Peyer's patch (tissue), 4 donors: ENCODE results near the gene PALD1.

Experiments used
- POLR2A ChIP-seq, 2 donors: fragments of 450-650 bp; IDR thresholded peaks; one replicate each; pipeline ENCODE4 v1.5.1; 2017; ENCODE audit warnings: antibody characterized with exemption in 2 of 2, mild to moderate bottlenecking in 2 of 2, moderate library complexity in 2 of 2
- TF ChIP-seq, protein P1 (sequence below), 6 experiments: fragments of 450-650 bp in 4 of 6; fragments of 200-600 bp in 2 of 6; sonication (generic) in 1 of 6; IDR thresholded peaks; one replicate each; pipeline ENCODE4 v1.5.1; 2017 to 2019; ENCODE audit warnings: antibody characterized with exemption in 6 of 6, mild to moderate bottlenecking in 3 of 6, moderate library complexity in 1 of 6

DNA sequence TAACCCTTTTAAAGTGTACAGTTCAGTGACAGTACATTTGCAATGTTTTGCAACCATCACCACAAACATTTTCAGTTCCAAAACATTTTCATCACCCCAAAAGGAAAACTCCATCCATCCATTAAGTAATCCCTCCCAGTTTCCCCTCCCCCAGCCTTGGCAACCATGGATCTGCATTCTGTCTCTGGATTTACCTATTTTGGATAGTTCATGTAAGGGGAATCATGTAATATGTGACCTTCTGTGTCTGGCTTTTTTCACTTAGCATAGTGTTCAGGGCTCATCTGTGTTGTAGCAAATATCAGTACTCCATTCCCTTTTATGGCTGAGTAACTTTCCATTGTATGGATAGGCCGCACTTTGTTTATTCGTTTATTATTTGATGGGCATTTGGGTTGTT is 13.0 kb downstream of the PALD1 start:
- TF ChIP-seq POLR2A (IDR thresholded peaks at IDR 0.05) = no peak
- TF ChIP-seq, protein P1, sequence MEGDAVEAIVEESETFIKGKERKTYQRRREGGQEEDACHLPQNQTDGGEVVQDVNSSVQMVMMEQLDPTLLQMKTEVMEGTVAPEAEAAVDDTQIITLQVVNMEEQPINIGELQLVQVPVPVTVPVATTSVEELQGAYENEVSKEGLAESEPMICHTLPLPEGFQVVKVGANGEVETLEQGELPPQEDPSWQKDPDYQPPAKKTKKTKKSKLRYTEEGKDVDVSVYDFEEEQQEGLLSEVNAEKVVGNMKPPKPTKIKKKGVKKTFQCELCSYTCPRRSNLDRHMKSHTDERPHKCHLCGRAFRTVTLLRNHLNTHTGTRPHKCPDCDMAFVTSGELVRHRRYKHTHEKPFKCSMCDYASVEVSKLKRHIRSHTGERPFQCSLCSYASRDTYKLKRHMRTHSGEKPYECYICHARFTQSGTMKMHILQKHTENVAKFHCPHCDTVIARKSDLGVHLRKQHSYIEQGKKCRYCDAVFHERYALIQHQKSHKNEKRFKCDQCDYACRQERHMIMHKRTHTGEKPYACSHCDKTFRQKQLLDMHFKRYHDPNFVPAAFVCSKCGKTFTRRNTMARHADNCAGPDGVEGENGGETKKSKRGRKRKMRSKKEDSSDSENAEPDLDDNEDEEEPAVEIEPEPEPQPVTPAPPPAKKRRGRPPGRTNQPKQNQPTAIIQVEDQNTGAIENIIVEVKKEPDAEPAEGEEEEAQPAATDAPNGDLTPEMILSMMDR (IDR thresholded peaks at IDR 0.05) = no peak
